GM18867 (cell line): ENCODE data around the gene FGF12.

Experiments used
- ATAC-seq: cut with Tn5 transposase; IDR thresholded peaks from one replicate; pipeline ENCODE4 v1.9.1; 2021; ENCODE audit warnings: mild to moderate bottlenecking, moderate library complexity; ENCODE audit not compliant: unreplicated experiment

Gene FGF12

DNA sequence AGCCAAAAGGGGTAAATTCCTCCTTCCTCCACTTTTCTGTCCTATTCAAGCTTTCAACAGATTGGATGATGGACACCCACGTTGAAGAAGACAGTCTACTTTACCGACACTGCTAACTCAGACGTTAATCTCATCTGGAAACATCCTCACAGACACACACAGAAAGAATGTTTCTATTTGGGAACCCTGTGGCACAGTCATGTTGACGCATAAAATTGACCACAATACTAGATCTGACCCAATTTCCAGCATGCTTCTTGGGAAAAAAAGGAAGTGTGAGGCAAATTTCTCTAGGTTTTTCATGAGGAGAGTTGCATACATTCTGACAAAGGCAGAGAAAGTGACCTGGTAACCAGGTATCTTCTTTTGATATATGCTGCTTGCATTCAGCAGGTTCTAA lies 594.1 kb downstream of the FGF12 start:
- ATAC-seq, result no peak

DNA sequence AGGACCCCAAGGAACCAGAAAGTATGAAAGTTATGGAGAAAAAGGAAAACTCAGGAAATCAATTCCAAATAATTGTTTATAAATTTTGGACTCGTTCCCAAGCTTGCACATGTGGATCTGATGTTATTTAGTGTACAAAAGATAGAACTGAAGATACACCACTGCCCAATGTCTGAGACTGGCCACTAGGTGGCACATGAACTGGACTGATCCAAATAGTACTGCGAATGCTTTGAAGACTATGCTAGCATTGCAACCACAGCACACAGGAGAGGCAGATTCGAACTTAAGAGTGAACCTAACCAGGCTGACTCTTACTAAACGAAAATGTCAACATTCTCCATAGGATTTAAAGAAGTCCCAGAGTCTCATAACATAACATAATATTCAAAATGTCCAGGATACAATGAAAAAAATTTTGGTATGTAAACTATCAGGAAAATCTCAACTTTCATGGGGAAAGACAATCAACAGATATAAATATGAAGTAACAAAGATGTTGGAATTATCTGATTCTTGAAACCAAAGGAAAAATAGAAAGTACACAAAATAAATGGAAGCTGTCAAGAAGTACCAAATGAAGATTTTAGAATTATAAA lies 596.7 kb downstream of the FGF12 start:
- peak; percentile 93 for ATAC-seq

GRCh38 chr3:192129586-192129985 lies 597.8 kb downstream of the FGF12 start:
- ATAC-seq, result no peak

DNA sequence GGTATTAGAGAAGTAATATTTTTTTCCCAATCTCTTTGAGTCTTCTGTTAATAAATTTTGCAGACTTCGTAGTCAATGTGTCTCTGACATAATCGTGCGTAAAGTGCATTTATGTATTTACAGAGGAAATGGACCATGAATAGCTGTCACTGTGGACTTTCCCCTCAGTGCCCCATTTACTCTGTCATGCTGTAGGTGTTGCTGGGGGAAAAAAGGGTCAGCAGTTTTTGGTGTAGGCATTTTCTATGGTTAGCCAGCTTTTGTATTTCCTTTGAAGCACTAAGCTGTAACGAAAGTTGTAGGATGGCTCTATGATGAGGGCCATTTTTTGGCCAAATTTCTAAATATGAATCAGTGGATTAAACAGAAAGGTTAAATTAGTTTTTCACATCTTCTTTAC lies 598.4 kb downstream of the FGF12 start:
- peak; percentile 62 for ATAC-seq

DNA sequence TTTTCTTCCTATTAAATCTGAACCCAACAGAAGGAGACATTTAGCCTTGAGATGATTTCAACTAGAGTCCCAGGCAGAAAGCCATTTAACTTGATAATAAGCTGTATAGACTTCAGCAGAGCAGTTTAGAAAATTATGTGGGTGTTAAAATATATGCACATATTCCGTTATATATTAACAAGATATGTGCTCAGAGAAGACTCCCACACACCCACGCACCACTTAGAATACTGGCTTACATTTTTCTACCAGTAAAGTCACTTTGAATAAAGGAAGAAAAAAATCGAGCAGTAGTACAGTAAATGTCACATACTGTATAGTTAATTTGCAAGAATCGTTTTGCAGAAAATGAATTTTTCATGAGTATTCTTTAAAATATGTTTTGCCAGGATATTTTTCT lies 599.3 kb downstream of the FGF12 start:
- ATAC-seq, result no peak

DNA sequence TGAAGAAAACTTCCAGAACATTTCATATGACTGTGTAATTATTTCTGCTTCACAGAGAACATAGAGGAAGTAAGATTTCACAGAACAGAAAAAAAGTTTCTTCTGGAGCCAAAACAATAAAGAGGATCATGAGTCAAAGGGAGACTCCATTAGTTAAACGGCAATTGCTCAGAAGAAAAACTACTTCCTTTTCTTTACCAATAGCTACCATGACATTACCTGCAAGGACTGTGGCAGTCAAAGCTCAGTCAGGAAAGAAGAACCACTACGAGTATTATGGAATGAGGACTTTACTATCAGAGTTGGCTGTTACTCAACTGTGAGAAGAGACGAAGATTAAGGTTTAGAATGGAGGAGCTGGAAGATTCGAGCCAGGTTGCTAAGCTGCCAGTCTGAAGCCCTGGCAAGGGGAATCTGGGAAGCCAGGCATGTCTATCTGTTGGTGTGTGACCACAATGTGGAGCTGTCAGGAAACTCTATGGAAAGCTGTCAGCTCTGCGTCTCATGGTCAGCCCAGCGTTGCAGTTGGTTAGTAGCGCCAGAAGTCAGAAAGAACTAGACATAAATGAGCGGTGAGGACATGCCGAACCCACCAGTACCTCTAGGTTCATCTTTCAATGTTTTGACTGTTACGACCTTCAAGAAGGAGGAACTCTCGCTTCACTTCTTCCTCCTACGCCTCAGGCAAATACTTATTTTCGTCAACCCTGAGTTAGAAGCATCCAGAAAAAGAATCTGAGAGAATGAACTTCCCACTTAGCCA lies 604.3 kb downstream of the FGF12 start:
- ATAC-seq, result peak; percentile 75

- no peak for ATAC-seq
These were observed 605.4 kb downstream of the FGF12 start for GRCh38 chr3:192121923-192122322.

DNA sequence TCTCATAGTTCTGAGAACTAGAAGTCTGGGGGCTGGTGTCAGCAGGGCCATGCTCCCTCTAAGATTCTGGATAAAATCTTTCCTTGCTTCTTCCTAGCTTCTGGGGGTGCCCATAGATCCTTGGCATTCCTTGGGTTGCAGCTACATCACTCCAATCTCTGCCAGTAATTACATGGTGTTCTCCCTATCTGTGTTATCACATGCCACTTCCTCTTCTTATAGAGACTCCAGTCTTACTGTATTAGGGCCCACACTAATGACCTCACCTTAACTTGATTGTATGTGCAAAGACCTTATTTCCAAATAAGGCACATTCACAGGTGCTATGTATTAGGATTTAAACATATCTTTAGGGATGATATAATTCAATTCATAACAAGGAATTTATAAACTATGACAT lies 618.5 kb downstream of the FGF12 start:
- no peak for ATAC-seq

DNA sequence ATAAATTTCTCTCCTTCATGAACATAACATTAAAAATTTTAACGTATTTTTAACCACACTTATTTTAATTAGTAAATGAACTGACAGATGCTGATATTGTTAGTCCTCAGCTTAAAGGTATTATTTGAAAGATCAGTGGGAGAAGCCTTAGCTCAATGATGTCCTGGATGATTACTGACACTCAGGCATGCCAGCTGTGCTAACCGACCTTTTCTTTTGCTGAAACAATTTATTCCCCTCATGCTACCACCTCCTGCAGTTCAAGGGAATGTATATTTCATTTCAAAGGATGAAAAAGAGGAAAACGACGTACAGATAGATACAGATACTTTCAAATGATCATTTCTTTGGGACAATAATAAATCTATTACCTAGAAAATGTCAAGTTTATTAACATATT lies 620.8 kb downstream of the FGF12 start:
- ATAC-seq, result no peak

DNA sequence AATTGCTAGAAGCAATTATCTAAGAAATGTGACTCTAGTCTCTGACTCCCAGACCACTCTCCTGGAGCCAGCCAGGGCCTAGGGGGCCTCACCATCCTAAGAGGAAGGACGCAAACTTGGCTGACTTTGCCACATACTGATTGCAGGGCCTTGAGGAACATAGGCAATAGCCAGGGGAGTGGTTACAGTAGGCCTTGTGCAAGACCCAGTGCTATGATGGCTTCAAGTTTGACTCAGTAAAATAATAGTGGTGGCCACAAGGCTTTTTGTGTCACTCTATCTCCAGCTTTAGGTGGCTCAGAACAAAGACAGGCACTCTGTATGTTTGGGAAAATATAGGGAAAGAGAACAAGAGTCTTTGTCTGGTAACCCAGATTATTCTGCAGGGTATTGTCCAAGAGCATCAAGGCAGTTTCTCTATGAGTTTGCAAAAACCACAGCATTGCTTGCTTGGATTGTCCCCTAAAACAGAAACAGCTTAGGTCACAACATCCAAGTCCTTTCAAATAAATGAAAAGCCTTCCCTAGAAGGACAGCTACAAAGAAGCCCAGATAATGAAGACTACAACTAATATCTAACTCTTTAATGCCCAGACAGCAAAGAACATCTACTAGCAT lies 634.8 kb downstream of the FGF12 start:
- peak; percentile 50 for ATAC-seq

DNA sequence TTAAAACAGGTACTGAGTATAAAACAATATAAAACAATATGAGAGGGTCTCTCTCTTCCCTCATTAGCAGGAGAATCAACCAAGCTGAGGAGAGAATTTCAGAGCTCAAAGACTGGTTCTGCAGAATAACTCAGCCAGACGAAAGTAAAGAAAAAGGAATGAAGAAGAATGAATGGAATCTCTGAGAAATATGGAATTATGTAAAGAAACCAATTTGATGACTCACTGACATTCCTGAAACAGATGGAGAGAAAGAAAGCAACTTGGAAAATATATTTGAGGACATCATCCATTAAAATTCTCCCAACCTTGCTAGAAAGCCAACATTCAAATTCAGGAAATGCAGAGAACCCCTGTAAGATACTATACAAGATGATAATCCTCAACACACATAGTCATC lies 635.5 kb downstream of the FGF12 start:
- ATAC-seq, result no peak

GRCh38 chr3:192090586-192090985 lies 636.8 kb downstream of the FGF12 start:
- peak; percentile 91 for ATAC-seq
